HFF-Myc (cell line): ENCODE results near the gene SSH2.

Experiments used
- DNase-seq: peaks from one replicate; pipeline ENCODE4 v3.0.0-alpha.2; 2011; ENCODE audit warnings: low read depth; ENCODE audit errors: extremely low read depth
- H3K4me3 ChIP-seq: replicated peaks from 2 replicates; pipeline ENCODE4 v1.5.1; 2011; ENCODE audit warnings: low read depth, mild to moderate bottlenecking, control low read depth, low read length
- CTCF ChIP-seq: IDR thresholded peaks from 2 replicates; pipeline ENCODE4 v1.5.1; 2012; ENCODE audit warnings: mild to moderate bottlenecking, low read depth, low read length, control low read depth; ENCODE audit errors: missing control alignments

SSH2 gene

GRCh38 chr17:29617125-29617480, 312.9 kb downstream of the SSH2 start:
- H3K4me3 ChIP-seq: no peak overlapping the region
- TF ChIP-seq CTCF: peak; percentile 74
- DNase-seq: no peak

- no peak for DNase-seq
- peak overlapping the region; percentile 21; the same call in 1 of the 2 replicates for H3K4me3 ChIP-seq
- no peak for TF ChIP-seq CTCF
Observed at GRCh38 chr17:29616300-29617048, 313.6 kb downstream of the SSH2 start.

- peak overlapping the region; percentile 21; the same call in 1 of the 2 replicates for H3K4me3 ChIP-seq
- TF ChIP-seq CTCF: no peak
- DNase-seq: no peak
Observed at GRCh38 chr17:29615492-29616299, 314.3 kb downstream of the SSH2 start.

GRCh38 chr17:29615048-29615385, 315.0 kb downstream of the SSH2 start:
- no peak overlapping the region for H3K4me3 ChIP-seq
- no peak for TF ChIP-seq CTCF
- no peak for DNase-seq

- no peak for DNase-seq
- H3K4me3 ChIP-seq: no peak overlapping the region
- no peak for TF ChIP-seq CTCF
Observed at GRCh38 chr17:29614349-29615047, 315.5 kb downstream of the SSH2 start.

- no peak for TF ChIP-seq CTCF
- H3K4me3 ChIP-seq: no peak overlapping the region
- DNase-seq: no peak
Observed at GRCh38 chr17:29613856-29614255, 316.2 kb downstream of the SSH2 start.
